ENCODE measurements around the gene PCDH19. TPM values are rescaled to one million over a fixed set of nuclear protein-coding genes. Genes with fewer than 3 reads are reported as not detected.
"Not testable (repeated sequence)": the region's sequence is repeated elsewhere in the genome, so short reads cannot be mapped to it uniquely, and the experiment has no call there.

PCDH19 gene
- total and polyA plus RNA-seq, 10 of the 15 experiments (the other 5 are each of a cell fraction or from before 2014, with no cell fraction given): 0.01 TPM; not detected in 9

- ChIA-PET SMC1A (ENCODE audit: uncharacterized antibody, unreplicated experiment) (no interaction called here), POLR2A (no interaction called here), CTCF (interaction anchor here (1.1 to 3.9 kb wide), 2 partner anchors 16 to 323 kb away, joined by 3 to 20 read pairs; no protein-coding TSS in a partner anchor), RAD21 (ENCODE audit: unreplicated experiment) (no interaction called here)
- H2AFZ ChIP-seq (ENCODE audit: control insufficient read depth, low read depth, low read length): no peak overlapping the region
- ATAC-seq (no peak), FAIRE-seq (no peak), DNase-seq (ENCODE audit: low read depth, low spot score) (no peak)
- H3K79me2 ChIP-seq (ENCODE audit: control insufficient read depth, insufficient read depth, low read length): no peaks in the 10 kb centered on the region
- H3K27ac ChIP-seq (ENCODE audit: control insufficient read depth, insufficient read depth): no peak overlapping the region
- H3K4me1 ChIP-seq (ENCODE audit: control insufficient read depth, insufficient read depth, low read length): no peaks in the 10 kb centered on the region
- intact Hi-C loops (cut with micrococcal nuclease; ENCODE audit: unreplicated experiment): no loop called here
- no TSS peak for BruUV-seq (replicated peaks)
- in situ Hi-C loops (cut with MboI): no loop called here
- H3K4me3 ChIP-seq: no peak overlapping the region
- H3K27me3 ChIP-seq (replicated peaks in 1 of 2; ENCODE audit: control insufficient read depth in 2 of 2, insufficient read depth in 2 of 2, low read length in 1 of 2): no peaks in the 10 kb centered on the region
- TF ChIP-seq HSF1 (IDR thresholded peaks at IDR 0.05; ENCODE audit: low read depth, low read length) (no peak), BCL3 (IDR thresholded peaks at IDR 0.05; ENCODE audit: borderline replicate concordance, insufficient read depth, low read depth, low read length, poor library complexity, severe bottlenecking) (no peak), KLF5 (IDR thresholded peaks at IDR 0.05; ENCODE audit: partially characterized antibody) (no peak), BACH1 (IDR thresholded peaks at IDR 0.05; ENCODE audit: borderline replicate concordance) (no peak), PAX8 (IDR thresholded peaks at IDR 0.05) (no peak), CEBPB (IDR thresholded peaks at IDR 0.05; ENCODE audit: borderline replicate concordance in 1 of 2, low read depth in 2 of 2, low read length in 2 of 2) (no peak), MEF2A (IDR thresholded peaks at IDR 0.05; ENCODE audit: insufficient read depth, low read depth, low read length) (no peak), NR2F1 (conservative IDR thresholded peaks at IDR 0.05) (no peak), SUZ12 (IDR thresholded peaks at IDR 0.05; ENCODE audit: unreplicated experiment) (no peak), GATAD2B (conservative IDR thresholded peaks at IDR 0.05; ENCODE audit: low read depth) (no peak), POLR2AphosphoS5 (IDR thresholded peaks at IDR 0.05; ENCODE audit: low read length) (no peak), ZNF217 (IDR thresholded peaks at IDR 0.05) (no peak), ZNF24 (IDR thresholded peaks at IDR 0.05) (no peak), USF2 (IDR thresholded peaks at IDR 0.05; ENCODE audit: borderline replicate concordance, low read depth, low read length) (no peak), GABPA (IDR thresholded peaks at IDR 0.05; ENCODE audit: low read depth) (no peak), YBX1 (IDR thresholded peaks at IDR 0.05) (no peak), ZZZ3 (IDR thresholded peaks at IDR 0.05; ENCODE audit: control insufficient read depth, insufficient read length, low read depth) (no peak)
- no peaks in the 10 kb centered on the region for H4K20me1 ChIP-seq (ENCODE audit: control insufficient read depth, insufficient read depth)
- H3K9ac ChIP-seq (ENCODE audit: control insufficient read depth, insufficient read depth, low read length): no peak overlapping the region
- H3K9me3 ChIP-seq (replicated peaks; ENCODE audit: control insufficient read depth, insufficient read depth, low read length): no peaks in the 10 kb centered on the region
- H3K36me3 ChIP-seq (ENCODE audit: control insufficient read depth in 2 of 2, insufficient read depth in 2 of 2, low read length in 1 of 2): no peaks in the 10 kb centered on the region
- H3K4me2 ChIP-seq (ENCODE audit: control insufficient read depth, insufficient read depth): no peak overlapping the region
Observed at GRCh38 chrX:100445593-100445992, 35.5 kb upstream of the PCDH19 start.

GRCh38 chrX:100441321-100441720 is 31.2 kb upstream of the PCDH19 start:
- BruUV-seq (replicated peaks); RAD21 ChIA-PET (ENCODE audit: unreplicated experiment): not testable (repeated sequence)

More at GRCh38 chrX:100441321-100441720, 31.2 kb upstream of the PCDH19 start:
- H3K9me3 ChIP-seq (replicated peaks; ENCODE audit: control insufficient read depth, insufficient read depth, low read length); H3K36me3 ChIP-seq (ENCODE audit: control insufficient read depth in 2 of 2, insufficient read depth in 2 of 2, low read length in 1 of 2); H3K27ac ChIP-seq (ENCODE audit: control insufficient read depth, insufficient read depth); FAIRE-seq; H3K4me3 ChIP-seq; DNase-seq (ENCODE audit: low read depth, low spot score); in situ Hi-C loops (cut with MboI); H3K79me2 ChIP-seq (ENCODE audit: control insufficient read depth, insufficient read depth, low read length); CTCF ChIA-PET; SMC1A ChIA-PET (ENCODE audit: uncharacterized antibody, unreplicated experiment); intact Hi-C loops (cut with micrococcal nuclease; ENCODE audit: unreplicated experiment); ATAC-seq; POLR2A ChIA-PET; H3K4me2 ChIP-seq (ENCODE audit: control insufficient read depth, insufficient read depth); H3K4me1 ChIP-seq (ENCODE audit: control insufficient read depth, insufficient read depth, low read length); H3K27me3 ChIP-seq (replicated peaks in 1 of 2; ENCODE audit: control insufficient read depth in 2 of 2, insufficient read depth in 2 of 2, low read length in 1 of 2); H3K9ac ChIP-seq (ENCODE audit: control insufficient read depth, insufficient read depth, low read length); H2AFZ ChIP-seq (ENCODE audit: control insufficient read depth, low read depth, low read length); H4K20me1 ChIP-seq (ENCODE audit: control insufficient read depth, insufficient read depth): not testable (repeated sequence)
- WGBS (ENCODE audit: insufficient coverage, insufficient replicate concordance, low lambda C conversion rate, missing lambda C conversion rate): 10% methylated on average over 7 of the region's 7 CpGs

Measured in GM12878 (cell line).